SU-DHL-6 (cell line): Measurements from ENCODE around the gene ALKBH7.
"Not testable (repeated sequence)": the region's sequence is repeated elsewhere in the genome, so short reads cannot be mapped to it uniquely, and the experiment has no call there.

Experiments used
- EZH2phosphoT487 ChIP-seq: fragments of 200-600 bp; sonication (generic), shearing (Covaris generic); conservative IDR thresholded peaks from 2 replicates; pipeline ENCODE4 v1.6.1; 2018; ENCODE audit warnings: mild to moderate bottlenecking, antibody characterized with exemption, low read length, moderate library complexity, mixed read lengths
- TF ChIP-seq, protein P1 (sequence below): fragments of 200-600 bp; sonication (generic); IDR thresholded peaks from one replicate; pipeline ENCODE4 v1.5.1; 2017; ENCODE audit warnings: antibody characterized with exemption, mild to moderate bottlenecking, low read length, moderate library complexity; ENCODE audit not compliant: insufficient read depth, poor library complexity, severe bottlenecking

- TF ChIP-seq, protein P1, sequence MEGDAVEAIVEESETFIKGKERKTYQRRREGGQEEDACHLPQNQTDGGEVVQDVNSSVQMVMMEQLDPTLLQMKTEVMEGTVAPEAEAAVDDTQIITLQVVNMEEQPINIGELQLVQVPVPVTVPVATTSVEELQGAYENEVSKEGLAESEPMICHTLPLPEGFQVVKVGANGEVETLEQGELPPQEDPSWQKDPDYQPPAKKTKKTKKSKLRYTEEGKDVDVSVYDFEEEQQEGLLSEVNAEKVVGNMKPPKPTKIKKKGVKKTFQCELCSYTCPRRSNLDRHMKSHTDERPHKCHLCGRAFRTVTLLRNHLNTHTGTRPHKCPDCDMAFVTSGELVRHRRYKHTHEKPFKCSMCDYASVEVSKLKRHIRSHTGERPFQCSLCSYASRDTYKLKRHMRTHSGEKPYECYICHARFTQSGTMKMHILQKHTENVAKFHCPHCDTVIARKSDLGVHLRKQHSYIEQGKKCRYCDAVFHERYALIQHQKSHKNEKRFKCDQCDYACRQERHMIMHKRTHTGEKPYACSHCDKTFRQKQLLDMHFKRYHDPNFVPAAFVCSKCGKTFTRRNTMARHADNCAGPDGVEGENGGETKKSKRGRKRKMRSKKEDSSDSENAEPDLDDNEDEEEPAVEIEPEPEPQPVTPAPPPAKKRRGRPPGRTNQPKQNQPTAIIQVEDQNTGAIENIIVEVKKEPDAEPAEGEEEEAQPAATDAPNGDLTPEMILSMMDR, result not testable (repeated sequence)
- not testable (repeated sequence) for TF ChIP-seq EZH2phosphoT487
These were observed 27.7 kb downstream of the ALKBH7 start for GRCh38 chr19:6400062-6400944.
